Measurements from ENCODE around the gene ADSL. TPM values are rescaled to one million over a fixed set of nuclear protein-coding genes. Genes with fewer than 3 reads are reported as not detected.

The ADSL gene
- total RNA-seq, 4 donors from 2014 or later, result 41.8 to 51.7 (median 45.2) TPM

DNA sequence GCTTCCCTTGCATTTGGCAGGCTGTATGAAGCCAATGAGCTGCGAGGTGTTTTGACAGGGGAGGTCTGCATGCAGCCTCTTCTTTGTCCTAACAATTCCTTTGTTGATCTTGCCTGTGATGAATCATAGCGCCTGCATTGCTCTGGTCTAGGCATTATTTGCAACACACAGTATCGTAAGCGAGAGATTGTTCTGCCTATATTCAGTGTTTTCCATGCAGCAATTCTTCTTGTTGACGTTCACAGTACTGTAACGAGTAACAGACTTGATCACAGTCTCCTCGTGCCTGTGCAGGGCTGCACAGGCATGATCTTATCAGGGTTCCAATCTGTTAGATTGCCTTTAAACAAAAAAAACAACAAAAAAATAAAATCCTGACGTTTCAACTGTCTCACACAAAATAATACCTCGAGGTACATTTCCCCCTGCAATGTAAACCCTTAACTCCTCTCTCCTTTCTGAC, 13.9 kb upstream of the ADSL start:
- H3K4me1 ChIP-seq, result peaks cover 3% of the 10 kb centered on the region
- no peak overlapping the region for H3K4me3 ChIP-seq
- WGBS, result 54% methylated on average over 9 of the region's 9 CpGs
- no peak for TF ChIP-seq POLR2A (IDR thresholded peaks at IDR 0.05)
- no peak for TF ChIP-seq EP300 (IDR thresholded peaks at IDR 0.05)
- TF ChIP-seq, protein P1, sequence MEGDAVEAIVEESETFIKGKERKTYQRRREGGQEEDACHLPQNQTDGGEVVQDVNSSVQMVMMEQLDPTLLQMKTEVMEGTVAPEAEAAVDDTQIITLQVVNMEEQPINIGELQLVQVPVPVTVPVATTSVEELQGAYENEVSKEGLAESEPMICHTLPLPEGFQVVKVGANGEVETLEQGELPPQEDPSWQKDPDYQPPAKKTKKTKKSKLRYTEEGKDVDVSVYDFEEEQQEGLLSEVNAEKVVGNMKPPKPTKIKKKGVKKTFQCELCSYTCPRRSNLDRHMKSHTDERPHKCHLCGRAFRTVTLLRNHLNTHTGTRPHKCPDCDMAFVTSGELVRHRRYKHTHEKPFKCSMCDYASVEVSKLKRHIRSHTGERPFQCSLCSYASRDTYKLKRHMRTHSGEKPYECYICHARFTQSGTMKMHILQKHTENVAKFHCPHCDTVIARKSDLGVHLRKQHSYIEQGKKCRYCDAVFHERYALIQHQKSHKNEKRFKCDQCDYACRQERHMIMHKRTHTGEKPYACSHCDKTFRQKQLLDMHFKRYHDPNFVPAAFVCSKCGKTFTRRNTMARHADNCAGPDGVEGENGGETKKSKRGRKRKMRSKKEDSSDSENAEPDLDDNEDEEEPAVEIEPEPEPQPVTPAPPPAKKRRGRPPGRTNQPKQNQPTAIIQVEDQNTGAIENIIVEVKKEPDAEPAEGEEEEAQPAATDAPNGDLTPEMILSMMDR (IDR thresholded peaks at IDR 0.05), result no peak
- no peak overlapping the region for H3K27ac ChIP-seq
- peaks cover 23% of the 10 kb centered on the region for H3K36me3 ChIP-seq
- no peaks in the 10 kb centered on the region for H3K9me3 ChIP-seq
- no peaks in the 10 kb centered on the region for H3K27me3 ChIP-seq
- DNase-seq (ENCODE audit: low spot score in 2 of 2), result no peak

DNA sequence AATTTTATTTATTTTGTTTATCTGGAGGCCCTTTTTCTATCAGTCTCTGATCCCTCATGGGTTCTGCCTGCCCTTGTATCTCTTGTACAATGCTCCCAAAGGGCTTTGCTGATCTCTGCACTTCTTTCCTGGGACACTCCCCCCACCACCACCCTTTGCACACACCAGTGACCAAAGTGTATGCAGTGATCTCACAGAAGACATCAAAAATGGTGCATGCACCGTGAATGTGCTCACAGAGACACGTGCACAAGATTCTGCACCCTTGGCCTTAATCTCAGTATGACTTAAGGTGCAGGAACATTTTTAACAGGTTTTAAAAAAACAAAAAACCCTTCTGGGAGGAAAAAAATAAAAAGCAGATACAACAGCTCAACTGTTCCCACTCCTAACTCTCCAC, 12.2 kb upstream of the ADSL start:
- Histone ChIP-seq H3K4me3 (no peak overlapping the region), H3K27ac (no peak overlapping the region), H3K27me3 (no peaks in the 10 kb centered on the region), H3K4me1 (no peaks in the 10 kb centered on the region), H3K9me3 (no peaks in the 10 kb centered on the region), H3K36me3 (peaks cover 21% of the 10 kb centered on the region)
- TF ChIP-seq, protein P1 (IDR thresholded peaks at IDR 0.05), result no peak
- TF ChIP-seq EP300 (IDR thresholded peaks at IDR 0.05) (no peak), POLR2A (IDR thresholded peaks at IDR 0.05) (no peak), POLR2AphosphoS5 (IDR thresholded peaks at IDR 0.05) (no peak)
- DNase-seq (ENCODE audit: low spot score in 2 of 2), result no peak
- 81% methylated on average over 2 of the region's 2 CpGs for WGBS

DNA sequence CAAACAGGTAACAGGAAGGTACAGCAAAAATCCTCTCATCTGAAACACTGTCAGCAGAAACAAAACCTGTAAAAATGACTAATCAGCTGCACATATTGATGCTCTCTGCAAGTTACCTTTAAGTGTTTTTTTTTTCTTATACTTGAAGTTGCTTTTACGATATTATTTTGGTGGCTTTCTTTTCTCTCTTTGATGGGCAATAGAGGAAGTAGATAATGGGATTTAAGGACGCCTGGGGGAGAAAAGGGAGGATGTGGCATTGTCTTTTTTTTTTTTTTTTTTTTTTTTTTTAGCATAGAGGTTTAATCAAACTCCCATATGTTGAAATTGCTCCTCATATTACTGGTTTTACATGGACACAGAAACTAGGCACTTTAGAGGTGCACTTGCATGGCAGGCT, 11.4 kb upstream of the ADSL start:
- no peak for TF ChIP-seq POLR2A (IDR thresholded peaks at IDR 0.05)
- Histone ChIP-seq H3K36me3 (peaks cover 21% of the 10 kb centered on the region), H3K27me3 (no peaks in the 10 kb centered on the region), H3K27ac (no peak overlapping the region), H3K9me3 (no peaks in the 10 kb centered on the region), H3K4me1 (no peaks in the 10 kb centered on the region), H3K4me3 (no peak overlapping the region)
- WGBS, result 46% methylated on average over 2 of the region's 2 CpGs
- no peak for DNase-seq (ENCODE audit: low spot score in 2 of 2)

DNA sequence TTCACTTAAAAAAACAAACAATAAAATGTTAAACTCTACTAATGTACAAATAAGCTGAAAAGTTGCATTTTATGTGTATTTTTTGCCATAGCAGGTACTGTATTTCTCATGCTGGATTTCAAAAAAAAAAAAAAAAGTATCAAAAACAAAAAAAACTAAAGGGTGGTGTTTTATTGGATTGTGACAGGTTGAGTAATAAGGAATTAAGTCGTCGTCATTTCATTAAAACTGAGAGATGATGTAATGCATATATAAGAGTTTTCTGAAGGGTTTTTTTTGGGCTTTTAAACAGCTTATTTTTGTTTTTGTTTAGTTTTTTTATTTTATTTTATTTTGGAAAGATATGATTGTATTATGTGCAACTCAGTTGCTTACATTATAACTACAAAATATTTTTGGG, 10.9 kb upstream of the ADSL start:
- Histone ChIP-seq H3K4me3 (no peak overlapping the region), H3K27ac (no peak overlapping the region)
- 35% methylated on average over 2 of the region's 2 CpGs for WGBS

DNA sequence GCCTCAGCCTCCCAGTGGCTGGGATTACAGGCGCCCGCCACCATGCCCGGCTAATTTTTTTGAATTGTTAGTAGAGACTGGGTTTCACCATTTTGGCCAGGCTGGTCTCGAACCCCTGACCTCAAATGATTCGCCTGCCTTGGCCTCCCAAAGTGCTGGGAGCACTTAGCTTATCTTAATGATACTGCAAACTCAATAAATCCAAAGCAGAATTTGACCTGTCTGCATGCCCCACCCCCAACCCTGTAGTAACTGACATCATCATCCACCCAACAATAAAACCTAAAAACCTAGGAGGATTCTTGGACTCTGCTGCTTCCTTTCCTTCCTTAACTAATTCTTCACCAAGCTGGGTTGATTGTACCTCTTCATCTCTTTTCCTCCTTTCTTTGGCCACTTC, 6.3 kb upstream of the ADSL start:
- Histone ChIP-seq H3K36me3 (no peaks in the 10 kb centered on the region), H3K4me3 (no peak overlapping the region), H3K9me3 (no peaks in the 10 kb centered on the region), H3K27ac (no peak overlapping the region), H3K27me3 (no peaks in the 10 kb centered on the region), H3K4me1 (peaks cover 2% of the 10 kb centered on the region)
- 93% methylated on average over 5 of the region's 5 CpGs for WGBS
- DNase-seq (ENCODE audit: low spot score in 2 of 2), result no peak
- TF ChIP-seq POLR2A (IDR thresholded peaks at IDR 0.05) (no peak), EP300 (IDR thresholded peaks at IDR 0.05) (no peak), POLR2AphosphoS5 (IDR thresholded peaks at IDR 0.05) (no peak)
- TF ChIP-seq, protein P1 (IDR thresholded peaks at IDR 0.05), result no peak

More for the DNA sequence above, 10.9 kb upstream of the ADSL start:
- H3K36me3 ChIP-seq, result peaks cover 21% of the 10 kb centered on the region
- no peaks in the 10 kb centered on the region for H3K27me3 ChIP-seq
- no peaks in the 10 kb centered on the region for H3K9me3 ChIP-seq
- no peak for DNase-seq (ENCODE audit: low spot score in 2 of 2)
- H3K4me1 ChIP-seq, result no peaks in the 10 kb centered on the region
- TF ChIP-seq POLR2AphosphoS5 (IDR thresholded peaks at IDR 0.05), result no peak
- TF ChIP-seq EP300 (IDR thresholded peaks at IDR 0.05), result no peak
- TF ChIP-seq, protein P1 (IDR thresholded peaks at IDR 0.05), result no peak
- no peak for TF ChIP-seq POLR2A (IDR thresholded peaks at IDR 0.05)

DNA sequence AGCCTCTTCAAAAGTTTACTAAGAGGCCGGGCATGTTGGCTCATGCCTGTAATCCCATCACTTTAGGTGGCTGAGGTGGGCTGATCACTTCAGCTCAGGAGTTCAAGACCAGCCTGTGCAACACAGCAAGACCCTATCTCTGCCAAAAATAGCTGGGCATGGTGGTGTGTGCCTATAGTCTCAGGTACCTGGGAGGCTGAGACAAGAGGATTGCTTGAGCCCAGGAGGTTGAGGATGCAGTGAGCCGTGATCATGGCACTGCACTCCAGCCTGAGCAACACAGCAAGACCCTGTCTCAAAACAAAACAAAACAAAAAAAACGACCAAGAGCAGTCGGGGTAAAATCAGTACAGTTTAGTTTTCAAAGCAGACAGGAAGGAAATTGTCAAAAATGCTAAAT, 4.7 kb upstream of the ADSL start:
- H3K36me3 ChIP-seq, result no peaks in the 10 kb centered on the region
- peaks cover 9% of the 10 kb centered on the region for H3K4me1 ChIP-seq
- H3K9me3 ChIP-seq, result no peaks in the 10 kb centered on the region
- 55% methylated on average over 4 of the region's 4 CpGs for WGBS
- H3K27ac ChIP-seq, result no peak overlapping the region
- H3K27me3 ChIP-seq, result no peaks in the 10 kb centered on the region
- no peak for DNase-seq (ENCODE audit: low spot score in 2 of 2)
- no peak overlapping the region for H3K4me3 ChIP-seq
- TF ChIP-seq EP300 (IDR thresholded peaks at IDR 0.05) (no peak), POLR2A (IDR thresholded peaks at IDR 0.05) (no peak), POLR2AphosphoS5 (IDR thresholded peaks at IDR 0.05) (no peak)
- TF ChIP-seq, protein P1 (IDR thresholded peaks at IDR 0.05), result no peak

Data from suprapubic skin (tissue), 4 donors.